ENCODE measurements around the gene IQCK. TPM values are rescaled to one million over a fixed set of nuclear protein-coding genes. Genes with fewer than 3 reads are reported as not detected.

The IQCK gene
- polyA plus RNA-seq, 1 donor from 2014 or later: 3.4 TPM

- peaks cover 9 to 21% (median 20%) of the 10 kb centered on the region in 3 donors for H3K9me3 Mint-ChIP-seq
- peaks cover 0 to 3% (median 0%) of the 10 kb centered on the region in 3 donors for H3K4me1 Mint-ChIP-seq
- no peaks in the 10 kb centered on the region for H3K27me3 Mint-ChIP-seq
- H3K4me3 Mint-ChIP-seq: no peak overlapping the region
- H3K36me3 Mint-ChIP-seq: peaks cover 3% of the 10 kb centered on the region
- no peak overlapping the region for H3K27ac Mint-ChIP-seq
These were observed 91.1 kb downstream of the IQCK start for GRCh38 chr16:19809121-19809635.

GRCh38 chr16:19809693-19810092, 91.6 kb downstream of the IQCK start:
- peaks cover 3% of the 10 kb centered on the region for H3K36me3 Mint-ChIP-seq
- H3K4me3 Mint-ChIP-seq: no peak overlapping the region
- H3K27me3 Mint-ChIP-seq: no peaks in the 10 kb centered on the region
- H3K9me3 Mint-ChIP-seq: peaks cover 9 to 21% (median 20%) of the 10 kb centered on the region in 3 donors
- H3K4me1 Mint-ChIP-seq: peaks cover 0 to 2% (median 0%) of the 10 kb centered on the region in 3 donors
- no peak overlapping the region for H3K27ac Mint-ChIP-seq

- no peak overlapping the region for H3K4me3 Mint-ChIP-seq
- no peaks in the 10 kb centered on the region for H3K4me1 Mint-ChIP-seq
- H3K27ac Mint-ChIP-seq: no peak overlapping the region
- H3K36me3 Mint-ChIP-seq: peaks cover 1% of the 10 kb centered on the region
- H3K27me3 Mint-ChIP-seq: no peaks in the 10 kb centered on the region
- peaks cover 7 to 12% (median 9%) of the 10 kb centered on the region in 3 donors for H3K9me3 Mint-ChIP-seq
These were observed 93.0 kb downstream of the IQCK start for GRCh38 chr16:19810817-19811731.

- peaks cover 7 to 12% (median 9%) of the 10 kb centered on the region in 3 donors for H3K9me3 Mint-ChIP-seq
- no peak overlapping the region for H3K4me3 Mint-ChIP-seq
- H3K27me3 Mint-ChIP-seq: no peaks in the 10 kb centered on the region
- no peaks in the 10 kb centered on the region for H3K4me1 Mint-ChIP-seq
- peaks cover 1% of the 10 kb centered on the region for H3K36me3 Mint-ChIP-seq
- no peak overlapping the region for H3K27ac Mint-ChIP-seq
These were observed 94.9 kb downstream of the IQCK start for GRCh38 chr16:19812986-19813385.

GRCh38 chr16:19815418-19815817, 97.3 kb downstream of the IQCK start:
- no peaks in the 10 kb centered on the region for H3K4me1 Mint-ChIP-seq
- peaks cover 7 to 12% (median 9%) of the 10 kb centered on the region in 3 donors for H3K9me3 Mint-ChIP-seq
- no peak overlapping the region for H3K27ac Mint-ChIP-seq
- H3K36me3 Mint-ChIP-seq: peaks cover 1% of the 10 kb centered on the region
- no peaks in the 10 kb centered on the region for H3K27me3 Mint-ChIP-seq
- H3K4me3 Mint-ChIP-seq: no peak overlapping the region

- Mint-ChIP-seq H3K4me1 (no peaks in the 10 kb centered on the region), H3K27me3 (no peaks in the 10 kb centered on the region), H3K36me3 (peaks cover 1% of the 10 kb centered on the region), H3K9me3 (peaks cover 7 to 9% (median 9%) of the 10 kb centered on the region in 3 donors), H3K4me3 (no peak overlapping the region), H3K27ac (no peak overlapping the region)
These were observed 99.1 kb downstream of the IQCK start for GRCh38 chr16:19817122-19817521.

GRCh38 chr16:19817875-19818274, 99.8 kb downstream of the IQCK start:
- Mint-ChIP-seq H3K36me3 (peaks cover 1% of the 10 kb centered on the region), H3K27ac (no peak overlapping the region), H3K4me1 (no peaks in the 10 kb centered on the region), H3K9me3 (peaks cover 7% of the 10 kb centered on the region in 3 donors), H3K4me3 (no peak overlapping the region), H3K27me3 (no peaks in the 10 kb centered on the region)

- H3K4me1 Mint-ChIP-seq: no peaks in the 10 kb centered on the region
- no peaks in the 10 kb centered on the region for H3K27me3 Mint-ChIP-seq
- H3K36me3 Mint-ChIP-seq: no peaks in the 10 kb centered on the region
- H3K4me3 Mint-ChIP-seq: no peak overlapping the region
- H3K27ac Mint-ChIP-seq: no peak overlapping the region
- H3K9me3 Mint-ChIP-seq: no peaks in the 10 kb centered on the region
These were observed 104.5 kb downstream of the IQCK start for GRCh38 chr16:19822533-19822932.

- H3K9me3 Mint-ChIP-seq: no peaks in the 10 kb centered on the region
- no peaks in the 10 kb centered on the region for H3K27me3 Mint-ChIP-seq
- no peaks in the 10 kb centered on the region for H3K4me1 Mint-ChIP-seq
- no peak overlapping the region for H3K4me3 Mint-ChIP-seq
- no peak overlapping the region for H3K27ac Mint-ChIP-seq
- no peaks in the 10 kb centered on the region for H3K36me3 Mint-ChIP-seq
These were observed 105.3 kb downstream of the IQCK start for GRCh38 chr16:19823322-19823721.

GRCh38 chr16:19824216-19824615, 106.1 kb downstream of the IQCK start:
- Mint-ChIP-seq H3K27me3 (no peaks in the 10 kb centered on the region), H3K4me1 (no peaks in the 10 kb centered on the region), H3K4me3 (no peak overlapping the region), H3K36me3 (no peaks in the 10 kb centered on the region), H3K9me3 (no peaks in the 10 kb centered on the region), H3K27ac (no peak overlapping the region)

- H3K9me3 Mint-ChIP-seq: peaks cover 0 to 2% (median 0%) of the 10 kb centered on the region in 3 donors
- H3K27ac Mint-ChIP-seq: no peak overlapping the region
These were observed 112.0 kb downstream of the IQCK start for GRCh38 chr16:19829844-19830692.

GRCh38 chr16:19830902-19831560, 113.0 kb downstream of the IQCK start:
- H3K27ac Mint-ChIP-seq: no peak overlapping the region
- H3K4me1 Mint-ChIP-seq: no peaks in the 10 kb centered on the region
- H3K4me3 Mint-ChIP-seq: no peak overlapping the region
- H3K9me3 Mint-ChIP-seq: peaks cover 0 to 2% (median 0%) of the 10 kb centered on the region in 3 donors
- peaks cover 2% of the 10 kb centered on the region for H3K27me3 Mint-ChIP-seq
- H3K36me3 Mint-ChIP-seq: peaks cover 3% of the 10 kb centered on the region

More at GRCh38 chr16:19829844-19830692, 112.0 kb downstream of the IQCK start:
- peaks cover 3% of the 10 kb centered on the region for H3K36me3 Mint-ChIP-seq
- no peaks in the 10 kb centered on the region for H3K4me1 Mint-ChIP-seq
- peaks cover 2% of the 10 kb centered on the region for H3K27me3 Mint-ChIP-seq
- no peak overlapping the region for H3K4me3 Mint-ChIP-seq

GRCh38 chr16:19831678-19832077, 113.6 kb downstream of the IQCK start:
- no peak overlapping the region for H3K4me3 Mint-ChIP-seq
- H3K36me3 Mint-ChIP-seq: peaks cover 3% of the 10 kb centered on the region
- no peak overlapping the region for H3K27ac Mint-ChIP-seq
- peaks cover 2% of the 10 kb centered on the region for H3K27me3 Mint-ChIP-seq
- H3K9me3 Mint-ChIP-seq: peaks cover 0 to 2% (median 0%) of the 10 kb centered on the region in 3 donors
- H3K4me1 Mint-ChIP-seq: no peaks in the 10 kb centered on the region

GRCh38 chr16:19833176-19833575, 115.1 kb downstream of the IQCK start:
- Mint-ChIP-seq H3K27me3 (peaks cover 2% of the 10 kb centered on the region), H3K4me3 (no peak overlapping the region), H3K36me3 (peaks cover 3% of the 10 kb centered on the region), H3K9me3 (peaks cover 0 to 2% (median 0%) of the 10 kb centered on the region in 3 donors), H3K27ac (no peak overlapping the region), H3K4me1 (no peaks in the 10 kb centered on the region)
